Left lobe of liver (tissue), 2 donors: ENCODE data around the gene LRRC56. TPM values are rescaled to one million over a fixed set of nuclear protein-coding genes. Genes with fewer than 3 reads are reported as not detected.
A peak's percentile ranks its signal among the peaks of the same experiment; 100 is the strongest.

Source experiments
- ATAC-seq: fragments of 200-7000 bp; cut with Tn5 transposase; one replicate; pipeline ENCODE4 v1.9.1; 2020; ENCODE audit warnings: mild to moderate bottlenecking, moderate library complexity
- DNase-seq: peaks from one replicate; pipeline ENCODE4 v3.0.0-alpha.2; 2020; ENCODE audit warnings: low spot score
- total RNA-seq: library from RNA; stranded (reverse); gene quantifications from one replicate; pipeline ENCODE4 v1.2.1, GENCODE V29; 2021
- donor health status: DM: no; HTN: no; CAD: no; lungs with moderate emphysema.
- donor health status: DM: no; HTN: yes; CAD: no.

The LRRC56 gene
- total RNA-seq, 1 donor from 2014 or later = 0.93 TPM

GRCh38 chr11:537622-538430 lies 499 bp downstream of the LRRC56 start:
- ATAC-seq = no peak
- DNase-seq = peak; percentile 42

- ATAC-seq = no peak
- peak; percentile 45 for DNase-seq
Observed at GRCh38 chr11:538431-539051, 1.2 kb downstream of the LRRC56 start.

DNA sequence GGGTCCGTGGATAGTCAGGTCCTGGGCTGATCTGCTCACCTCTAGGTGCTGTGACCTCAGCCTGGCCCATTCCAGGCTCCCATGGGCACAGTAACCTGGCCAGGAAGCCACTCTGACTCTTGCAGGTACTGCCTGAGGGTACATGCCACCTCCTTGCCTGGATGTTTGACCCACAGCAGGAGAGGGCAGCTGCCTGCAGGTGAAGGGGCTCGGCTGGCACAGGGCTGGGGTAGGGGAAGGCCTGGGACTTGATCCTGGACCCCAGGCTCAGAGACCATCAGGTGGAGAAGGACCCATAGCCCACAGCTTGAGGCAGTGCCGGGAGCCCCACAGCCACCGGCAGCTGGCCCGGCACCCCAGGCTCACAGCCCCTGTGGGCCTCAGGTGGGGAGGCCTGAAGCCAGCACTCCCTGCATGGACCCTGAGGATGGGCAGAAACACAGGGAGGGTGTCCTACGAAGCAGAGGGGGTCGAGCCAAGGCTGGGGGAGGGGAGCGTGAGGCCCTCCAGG lies 2.7 kb downstream of the LRRC56 start:
- DNase-seq (peak; percentile 44), ATAC-seq (no peak)

DNA sequence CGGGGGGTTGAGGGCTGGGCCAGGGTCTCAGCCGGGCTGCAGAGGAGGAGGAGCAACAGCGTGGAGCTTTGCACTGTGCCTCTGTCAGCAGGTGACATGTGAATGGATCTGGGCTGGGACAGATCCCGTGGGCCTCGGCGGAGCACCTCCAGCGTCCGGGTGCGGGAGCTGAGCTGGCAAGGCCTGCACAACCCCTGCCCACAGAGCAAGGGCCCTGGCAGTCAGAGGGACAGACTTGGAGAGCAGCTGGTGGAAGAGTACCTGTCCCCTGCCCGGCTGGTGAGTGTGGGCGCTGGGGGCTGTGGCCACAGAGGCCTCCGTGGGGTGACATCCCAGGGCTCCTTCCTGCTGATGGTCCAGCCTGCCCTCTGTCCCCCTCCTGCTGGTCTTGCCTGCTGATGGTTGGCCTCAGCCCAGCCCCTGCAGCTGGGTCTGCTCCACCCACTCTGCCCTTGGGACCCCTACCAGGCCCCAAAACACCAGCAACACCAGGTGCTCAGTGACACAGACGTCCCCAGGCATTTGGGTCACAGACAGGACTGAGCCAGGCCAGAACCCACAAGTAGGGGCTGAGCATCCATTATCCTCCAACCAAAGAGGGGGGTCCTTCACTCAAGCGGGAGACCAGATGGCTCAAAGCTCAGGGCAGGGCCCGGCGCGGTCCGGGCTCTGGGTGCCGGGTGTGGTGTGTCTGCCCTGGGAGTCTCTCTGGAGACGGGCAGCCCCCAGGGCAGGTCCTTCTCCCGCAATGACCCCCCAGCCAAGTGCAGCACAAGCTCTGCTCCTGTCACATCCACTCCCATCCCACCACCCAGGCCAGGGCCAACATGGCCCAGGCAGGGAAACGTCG lies 3.5 kb downstream of the LRRC56 start:
- DNase-seq (no peak), ATAC-seq (no peak)

DNA sequence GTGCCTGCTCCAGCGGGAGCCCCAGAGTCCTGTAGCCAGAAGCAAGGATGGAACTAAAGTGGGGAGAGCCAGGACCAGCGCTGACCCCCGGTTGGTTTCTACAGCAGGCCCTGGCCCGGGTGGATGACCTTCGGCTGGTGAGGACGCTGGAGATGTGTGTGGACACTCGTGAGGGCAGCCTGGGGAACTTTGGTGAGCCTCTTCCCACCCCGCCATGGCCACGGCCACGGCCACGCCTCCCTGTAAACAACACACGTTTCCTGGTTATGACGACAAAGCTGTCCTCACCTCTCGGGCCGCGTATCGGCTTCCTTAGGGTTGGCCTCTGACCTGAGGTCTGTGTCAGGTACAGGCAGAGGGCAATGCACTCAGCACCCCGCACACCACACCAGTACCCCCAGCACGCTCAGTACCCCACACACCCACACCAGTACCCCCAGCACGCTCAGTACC lies 4.1 kb downstream of the LRRC56 start:
- no peak for ATAC-seq
- DNase-seq = no peak

- no peak for DNase-seq
- no peak for ATAC-seq
Observed at GRCh38 chr11:544817-545166, 7.5 kb downstream of the LRRC56 start.

- DNase-seq = no peak
- no peak for ATAC-seq
Observed at GRCh38 chr11:545171-545570, 7.8 kb downstream of the LRRC56 start.

GRCh38 chr11:548700-549603 lies 11.6 kb downstream of the LRRC56 start:
- DNase-seq (no peak), ATAC-seq (no peak)

DNA sequence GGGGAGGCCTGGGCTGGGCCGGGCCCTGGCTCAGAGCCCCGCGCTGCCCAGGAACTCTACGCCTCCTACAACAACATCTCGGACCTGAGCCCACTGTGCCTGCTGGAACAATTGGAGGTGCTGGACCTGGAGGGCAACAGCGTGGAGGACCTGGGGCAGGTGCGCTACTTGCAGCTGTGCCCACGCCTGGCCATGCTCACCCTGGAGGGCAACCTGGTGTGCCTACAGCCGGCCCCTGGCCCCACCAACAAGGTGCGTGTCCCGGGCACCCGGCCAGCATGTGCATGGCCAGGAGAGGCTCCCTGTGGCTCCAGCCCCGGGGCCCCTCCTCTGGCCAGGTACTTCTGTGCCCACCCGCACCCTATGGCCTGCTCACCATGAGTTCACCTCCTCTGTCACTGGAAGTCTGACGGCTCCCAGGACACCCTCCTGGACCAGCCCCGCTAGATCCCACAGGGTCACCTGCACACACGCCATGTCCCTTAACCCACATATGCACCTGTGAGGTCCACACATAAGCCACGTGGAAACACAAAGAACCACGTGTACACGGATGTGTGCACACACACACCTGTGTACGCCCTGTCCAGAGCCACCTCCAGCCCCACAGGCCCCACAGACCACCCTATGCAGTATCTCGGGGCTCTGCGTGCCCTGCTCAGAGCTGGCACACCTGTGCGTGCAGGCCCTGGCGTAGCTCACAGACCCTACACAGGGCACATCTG lies 12.9 kb downstream of the LRRC56 start:
- DNase-seq (no peak), ATAC-seq (no peak)

DNA sequence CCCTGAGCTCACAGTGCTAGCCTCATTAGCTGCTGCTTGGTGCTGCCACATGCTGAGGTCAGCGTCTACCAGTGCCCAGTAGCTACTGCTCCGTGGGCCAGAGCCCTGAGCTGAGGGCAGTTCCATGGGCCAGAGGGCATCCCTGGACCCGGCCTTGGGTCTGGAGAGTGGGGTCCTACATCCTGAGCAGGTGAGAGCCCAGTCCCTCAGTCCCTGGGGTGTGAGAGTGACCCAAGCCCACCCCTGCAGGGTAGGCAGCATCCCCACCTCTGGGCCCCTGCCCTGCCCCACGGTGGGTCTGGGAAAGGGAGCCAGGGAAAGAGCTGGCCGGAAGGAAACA lies 13.4 kb downstream of the LRRC56 start:
- DNase-seq = no peak
- no peak for ATAC-seq

GRCh38 chr11:551131-551530 lies 13.8 kb downstream of the LRRC56 start:
- DNase-seq = no peak
- no peak for ATAC-seq

DNA sequence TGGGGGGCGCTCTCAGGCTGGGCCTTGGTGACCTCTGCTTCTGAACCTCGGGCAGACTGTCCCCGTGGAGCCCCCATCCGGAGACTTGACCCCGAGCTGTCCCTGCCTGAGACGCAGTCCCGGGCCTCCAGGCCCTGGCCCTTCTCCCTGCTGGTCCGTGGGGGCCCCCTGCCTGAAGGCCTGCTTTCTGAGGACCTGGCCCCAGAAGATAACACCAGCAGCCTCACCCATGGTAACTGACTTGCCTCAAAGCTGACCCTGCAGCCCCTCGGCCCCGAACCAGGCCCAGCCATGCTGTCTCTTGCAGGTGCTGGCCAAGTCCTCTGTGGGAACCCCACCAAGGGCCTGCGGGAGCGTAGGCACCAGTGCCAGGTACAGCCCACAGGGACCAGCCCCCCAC lies 14.3 kb downstream of the LRRC56 start:
- DNase-seq (no peak), ATAC-seq (no peak)

DNA sequence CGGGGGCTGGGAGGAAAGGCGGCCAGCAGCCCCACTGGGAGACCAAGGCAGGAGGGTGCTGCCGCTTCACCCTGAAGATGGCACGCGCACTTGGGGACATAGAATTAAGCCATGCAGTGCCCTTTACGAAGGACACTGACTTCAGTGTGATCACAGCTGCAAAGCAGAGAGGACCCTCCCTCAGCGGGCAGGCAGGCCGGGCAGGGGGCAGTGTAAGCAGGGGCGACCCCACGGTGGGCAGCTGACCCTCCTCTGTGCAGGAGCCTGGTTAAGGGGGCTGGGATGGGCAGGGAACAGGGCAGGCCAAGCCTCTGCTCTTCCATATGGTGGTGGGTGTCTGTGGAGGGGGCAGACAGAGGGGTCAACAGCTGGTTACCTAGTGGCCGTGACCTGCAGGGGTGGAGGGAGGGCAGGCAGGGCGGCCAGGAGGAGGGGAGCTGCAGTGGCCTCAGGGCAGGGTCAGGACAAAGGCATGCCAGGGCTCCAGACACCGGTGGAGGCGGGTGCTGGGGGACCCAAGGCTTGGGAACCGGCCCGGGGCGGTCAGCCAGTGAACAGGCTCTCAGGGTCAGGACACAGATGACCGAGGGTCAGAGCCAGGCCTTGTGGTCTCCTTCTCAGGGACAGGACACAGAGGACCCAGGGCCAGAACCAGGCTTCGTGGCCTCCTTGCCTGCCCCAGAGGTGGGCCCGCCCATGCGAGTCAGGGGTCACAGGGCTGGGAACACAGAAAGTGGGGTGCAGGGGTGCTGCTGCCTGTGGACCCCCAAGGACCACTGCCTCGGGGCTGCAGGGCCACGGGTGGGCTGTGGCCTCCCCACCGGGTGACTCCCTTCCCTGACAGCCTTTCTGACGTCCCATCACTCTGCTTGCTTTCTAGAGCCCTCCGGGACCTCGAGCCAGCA lies 16.0 kb downstream of the LRRC56 start:
- DNase-seq (no peak), ATAC-seq (peak; percentile 9)

DNA sequence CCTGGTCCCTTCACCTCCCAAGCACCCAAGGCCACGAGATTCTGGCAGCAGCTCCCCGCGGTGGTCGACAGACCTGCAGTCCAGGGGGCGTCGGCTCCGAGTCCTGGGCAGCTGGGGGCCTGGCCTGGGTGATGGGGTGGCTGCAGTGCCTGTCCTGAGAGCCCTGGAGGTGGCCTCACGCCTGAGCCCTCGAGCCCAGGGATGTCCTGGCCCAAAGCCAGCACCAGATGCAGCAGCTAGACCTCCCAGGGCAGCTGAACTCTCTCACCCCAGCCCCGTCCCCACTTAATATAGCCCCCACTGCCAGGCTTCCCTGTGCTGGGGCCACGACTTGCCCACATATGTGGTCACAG lies 16.6 kb downstream of the LRRC56 start:
- ATAC-seq (no peak), DNase-seq (no peak)

GRCh38 chr11:554428-555226 lies 17.3 kb downstream of the LRRC56 start:
- no peak for DNase-seq
- peak; percentile 75 for ATAC-seq

- DNase-seq (no peak), ATAC-seq (no peak)
Observed at GRCh38 chr11:555227-555779, 18.0 kb downstream of the LRRC56 start.

DNA sequence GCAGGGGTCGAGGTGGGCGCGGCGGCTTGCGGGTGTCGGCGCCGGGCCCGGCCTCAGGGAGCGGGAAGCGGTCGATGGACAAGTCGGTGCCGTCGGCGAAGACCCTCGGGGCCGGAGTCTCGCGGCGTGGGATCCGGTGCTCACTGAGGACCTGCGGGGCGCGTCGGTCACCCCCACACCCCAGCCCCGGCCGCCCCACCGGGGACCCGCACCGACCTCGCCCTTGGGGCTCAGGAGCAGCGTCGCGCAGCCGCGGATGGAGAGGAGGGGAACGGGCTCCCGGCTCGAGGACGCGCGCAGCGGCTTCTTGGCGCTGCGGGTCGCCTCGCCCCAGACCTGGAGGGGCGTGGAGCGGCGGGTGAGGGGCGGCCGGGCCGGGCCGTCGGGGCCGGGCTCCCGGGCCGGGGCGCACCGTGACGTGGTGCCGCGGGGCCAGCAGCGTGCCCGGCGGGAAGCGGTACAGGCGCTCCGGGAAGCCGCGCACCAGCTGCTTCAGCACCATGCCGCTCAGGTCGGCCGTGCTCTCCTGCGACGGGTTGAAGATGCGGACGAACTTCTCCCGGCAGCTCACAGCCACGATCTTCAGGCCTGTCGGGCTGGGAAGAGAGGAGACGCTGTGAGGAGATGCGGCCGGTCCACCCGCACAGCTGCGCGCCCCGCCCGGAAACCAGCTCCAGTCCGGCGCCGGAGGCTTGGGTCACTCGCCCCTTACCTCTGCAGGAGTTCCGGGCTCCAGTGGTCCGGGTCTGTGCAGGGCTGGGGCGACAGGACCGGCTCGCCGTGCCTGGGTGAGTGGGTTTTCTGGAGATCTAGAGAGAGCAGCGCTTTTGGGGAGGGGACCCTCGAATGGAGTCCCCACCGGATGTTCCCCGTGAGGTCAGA lies 18.7 kb downstream of the LRRC56 start:
- no peak for ATAC-seq
- no peak for DNase-seq
